CD4-positive, alpha-beta T cell treated with Interleukin-1 beta for 1 hour (primary cell): ENCODE results near the gene VGF.
A peak's percentile ranks its signal among the peaks of the same experiment; 100 is the strongest.
"Not testable (repeated sequence)": the region's sequence is repeated elsewhere in the genome, so short reads cannot be mapped to it uniquely, and the experiment has no call there.

ENCODE experiments used
- DNase-seq, 2 donors: peaks; one replicate each; pipeline ENCODE4 v3.0.0-alpha.2; 2020 to 2022

Gene VGF

DNA sequence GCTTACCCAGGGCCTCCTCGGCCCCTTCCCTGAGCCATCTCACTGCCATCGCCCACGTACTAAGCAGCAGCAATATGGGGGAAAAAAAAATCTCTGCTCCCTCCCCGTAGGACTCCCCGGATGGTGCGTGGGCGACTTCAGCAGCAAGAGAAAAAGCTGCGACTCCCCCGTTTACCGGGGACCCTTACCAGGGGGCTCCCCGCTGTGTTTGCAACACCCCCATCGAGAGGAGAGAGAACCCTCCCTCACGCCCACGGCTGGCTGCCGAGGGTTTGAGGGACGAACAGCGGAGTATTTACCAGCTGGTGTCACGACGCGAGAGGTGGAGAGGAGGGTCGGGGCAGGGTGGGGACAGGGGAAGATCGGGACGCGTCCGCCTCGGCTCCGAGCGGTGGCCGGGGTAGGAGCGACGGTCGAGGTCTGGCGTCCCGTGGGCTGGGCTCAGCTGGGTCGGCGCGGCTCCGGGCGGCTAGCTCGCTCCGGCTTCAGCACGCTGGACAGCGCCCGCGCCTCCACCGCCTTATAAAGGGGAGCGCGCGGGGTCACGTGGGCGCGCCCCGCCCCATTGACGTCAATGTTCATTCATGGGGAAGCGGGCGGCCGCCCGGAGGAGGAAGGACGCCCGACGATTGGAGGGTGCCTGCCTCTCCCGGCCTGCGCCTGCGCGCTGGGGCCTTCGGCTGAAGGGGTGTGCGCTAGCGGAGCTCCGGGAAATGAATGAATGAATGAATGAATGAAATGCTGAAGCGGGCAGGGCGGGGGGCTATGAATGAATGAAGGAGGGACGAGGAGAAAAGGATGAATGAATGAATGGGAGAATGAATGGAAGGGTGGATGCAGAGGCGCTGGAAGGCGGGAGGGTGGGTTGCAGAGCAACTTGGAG is at the start of gene VGF:
Gene VGF (minus strand): TSS at position 495 of the 883 bp plus-strand sequence. CDS start 726 bp downstream, outside the sequence.
- DNase-seq: peak; percentile 93 to 95

DNA sequence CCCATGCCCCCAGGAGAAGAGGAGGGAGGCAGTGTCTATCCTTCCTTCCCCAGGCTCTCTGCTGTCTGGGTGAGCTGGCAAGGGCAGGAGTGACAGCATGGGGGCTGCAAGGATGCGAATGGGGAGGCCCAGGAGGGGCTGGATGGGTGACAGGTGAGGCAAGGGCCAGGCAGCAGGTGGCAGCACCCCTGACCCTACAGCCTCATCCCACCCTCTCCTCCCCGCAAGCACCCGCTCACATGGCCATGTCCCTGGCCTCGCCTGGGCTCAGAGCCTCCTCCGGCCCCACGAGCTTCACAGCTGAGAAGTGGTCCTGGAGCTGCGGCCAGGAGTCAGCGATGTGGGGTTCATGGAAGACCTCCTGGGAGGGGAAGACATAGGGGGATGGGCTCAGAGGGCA is 46.6 kb upstream of the VGF start:
- DNase-seq: no peak

DNA sequence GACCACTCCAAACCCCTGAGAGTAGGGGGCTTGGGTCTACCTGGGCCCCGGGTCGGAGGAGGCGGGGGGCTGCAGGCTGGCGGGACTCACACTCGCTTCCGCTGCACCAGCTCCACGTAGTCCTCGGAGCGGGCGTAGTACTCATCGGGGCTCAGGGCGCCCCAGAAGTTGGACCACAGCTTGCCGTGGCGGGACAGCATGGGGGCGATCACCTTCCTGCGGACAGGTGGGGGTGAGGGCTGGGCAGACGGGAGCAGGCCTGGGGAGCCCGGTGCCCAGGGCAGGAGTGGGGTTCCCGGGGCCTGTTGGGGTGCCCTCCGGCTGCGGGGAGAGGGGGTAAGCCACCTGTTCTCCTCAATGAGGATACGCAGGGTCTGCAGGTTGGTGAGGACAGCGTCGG is 46.1 kb upstream of the VGF start:
- no peak for DNase-seq

DNA sequence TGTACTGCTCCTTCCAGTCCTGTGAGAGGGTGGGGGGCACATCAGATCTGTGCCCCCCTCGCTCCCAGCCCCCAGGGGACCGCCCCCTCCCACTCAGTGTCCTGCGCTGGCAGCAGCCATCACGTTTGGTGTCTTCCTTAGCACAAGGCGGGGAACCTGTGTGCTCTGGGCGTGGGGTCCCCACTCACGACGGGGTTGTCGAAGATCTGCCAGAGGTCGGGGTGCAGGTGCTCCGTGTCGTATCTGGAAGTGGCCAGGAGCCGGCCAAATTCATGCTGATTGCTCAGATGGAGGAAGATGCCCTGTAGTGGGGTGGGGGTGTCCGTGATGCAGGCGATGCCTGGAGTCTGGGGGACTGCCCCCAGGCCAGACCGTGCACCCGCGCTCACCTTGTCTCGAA is 44.8 kb upstream of the VGF start:
- no peak for DNase-seq

DNA sequence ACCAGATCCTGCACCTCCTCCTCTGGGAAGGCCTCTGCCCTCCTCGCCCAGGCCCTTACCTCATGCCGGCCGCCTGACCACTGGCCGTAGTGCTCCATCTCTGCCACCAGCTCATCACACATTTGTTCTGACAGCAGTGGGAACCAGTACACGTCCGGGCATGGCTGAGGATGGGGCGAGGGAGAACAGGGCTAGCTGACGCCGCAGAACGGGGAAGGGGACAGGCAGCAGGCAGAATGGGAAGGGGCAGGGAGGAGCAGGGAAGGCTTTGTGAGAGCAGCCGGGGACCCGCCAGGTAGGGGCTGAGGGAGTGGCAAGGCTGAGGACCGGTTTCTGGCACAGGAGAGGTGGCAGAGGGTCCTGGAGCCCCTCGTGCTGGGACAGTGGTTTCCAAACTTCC is 43.4 kb upstream of the VGF start:
- DNase-seq: no peak

DNA sequence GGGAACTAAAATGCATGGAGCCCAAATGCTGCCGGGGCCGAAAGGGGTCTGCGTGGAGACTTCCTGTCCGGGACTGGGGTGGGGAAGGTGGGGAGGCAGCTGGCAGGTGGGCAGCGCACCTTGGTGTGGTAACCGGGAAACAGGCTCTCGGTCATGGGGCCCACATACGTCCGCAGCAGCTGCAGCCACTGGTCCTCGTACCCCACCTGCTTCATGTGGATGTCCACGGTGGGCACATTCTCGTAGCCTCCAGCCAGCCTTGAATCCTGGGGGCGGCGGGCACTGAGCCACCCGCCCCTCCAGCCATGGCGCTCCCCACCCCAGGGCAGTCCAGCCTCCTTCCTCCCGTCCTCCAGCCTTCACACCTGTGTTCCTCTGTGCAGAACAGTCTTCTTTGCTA is 42.1 kb upstream of the VGF start:
- no peak for DNase-seq

DNA sequence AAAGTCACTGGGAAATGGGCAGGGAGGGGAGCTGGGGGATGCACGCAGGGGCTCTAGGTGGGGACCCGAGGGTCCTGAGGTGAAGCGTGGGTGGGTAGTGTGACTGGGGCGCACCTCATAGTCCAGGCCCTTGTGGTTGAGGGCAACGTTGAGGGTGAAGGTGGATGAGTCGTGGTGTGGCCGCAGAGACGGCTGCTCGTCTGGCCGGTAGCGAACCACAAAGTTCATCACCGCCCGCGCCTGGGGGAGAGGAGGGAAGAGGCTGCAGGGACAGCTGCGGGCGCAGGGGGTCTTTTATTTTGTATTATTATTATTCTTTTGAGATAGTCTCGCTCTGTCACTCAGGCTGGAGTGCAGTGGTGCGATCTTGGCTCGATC is 41.3 kb upstream of the VGF start:
- DNase-seq: no peak

DNA sequence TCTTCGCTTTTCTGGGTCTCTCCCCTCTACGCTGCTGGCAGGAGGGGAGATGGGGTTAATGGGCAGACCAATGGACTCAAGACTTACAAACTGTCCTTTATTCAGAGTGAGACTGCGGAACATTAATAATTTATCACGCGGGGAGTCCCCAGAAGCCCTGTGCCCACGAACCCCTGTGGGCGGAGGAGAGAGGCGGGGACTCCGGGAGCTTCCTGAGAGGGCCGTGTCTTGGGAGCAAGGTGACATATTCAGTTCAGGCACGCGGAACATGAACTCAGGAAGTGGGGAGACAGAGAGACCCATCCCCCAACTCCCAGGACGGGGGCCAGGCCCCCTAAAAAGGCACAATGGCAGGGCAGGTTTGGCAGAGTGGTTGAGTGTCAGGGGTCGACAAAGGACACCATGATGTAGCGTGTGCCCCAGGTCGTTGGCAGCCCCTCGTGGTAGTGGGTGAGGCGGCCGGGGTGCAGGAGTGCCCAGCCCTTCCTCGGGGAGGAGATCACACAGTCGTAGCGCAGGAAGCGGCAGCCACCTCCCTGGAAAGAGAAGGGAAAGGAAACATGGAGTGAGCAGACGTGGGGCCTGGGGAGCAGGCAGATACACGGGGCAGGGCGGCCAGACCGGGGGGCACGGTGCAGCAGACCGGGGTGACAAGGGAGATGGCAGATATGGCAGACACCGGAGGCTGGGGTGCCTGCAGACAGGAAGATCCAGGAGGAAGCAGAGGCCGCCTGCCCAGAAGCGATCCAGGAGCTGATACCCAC is 40.7 kb upstream of the VGF start:
- DNase-seq: no peak

DNA sequence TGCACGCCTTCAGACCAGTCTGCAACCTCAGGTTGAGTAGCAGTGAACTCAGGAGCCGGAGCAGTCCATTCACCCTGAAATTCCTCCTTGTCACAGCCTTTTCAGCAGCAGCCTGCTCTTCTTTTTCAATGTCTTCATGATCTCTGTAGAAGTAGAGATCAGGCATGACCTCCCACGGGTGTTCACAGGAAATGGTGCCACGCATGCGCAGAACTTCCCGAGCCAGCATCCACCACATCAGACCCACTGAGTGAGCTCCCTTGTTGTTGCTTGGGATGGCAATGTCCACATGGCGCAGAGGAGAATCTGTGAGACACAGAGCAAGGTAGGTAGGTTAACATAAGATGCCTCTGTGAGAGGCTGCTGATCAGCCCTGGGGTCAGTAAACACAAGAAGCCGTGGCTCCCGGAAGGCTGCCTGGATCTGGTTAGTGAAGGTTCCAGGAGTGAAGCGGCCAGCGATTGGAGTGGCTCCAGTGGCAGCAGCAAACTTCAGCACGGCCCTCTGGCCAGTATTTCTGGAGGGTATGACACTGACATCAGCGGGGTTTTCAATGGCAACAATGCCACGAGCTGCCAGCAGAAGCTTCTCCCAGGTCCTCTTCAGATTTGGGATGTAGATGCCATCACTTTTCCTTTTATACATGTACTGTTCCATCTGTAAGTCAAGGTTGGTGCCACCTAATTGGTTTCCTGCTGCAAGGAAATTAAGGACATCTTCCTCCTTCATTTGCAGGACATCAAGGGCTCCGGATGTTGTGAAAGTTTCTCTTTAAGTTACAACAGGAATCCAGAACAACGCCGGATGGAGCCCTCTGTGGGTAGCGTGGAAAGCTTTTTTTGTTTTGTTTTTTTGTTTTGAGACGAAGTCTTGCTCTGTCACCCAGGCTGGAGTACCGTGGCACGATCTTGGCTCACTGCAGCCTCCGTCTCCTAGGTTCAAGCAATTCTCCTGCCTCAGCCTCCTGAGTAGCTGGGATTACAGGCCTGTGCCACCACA is 38.7 kb upstream of the VGF start:
- peak; percentile 13 to 40 for DNase-seq

DNA sequence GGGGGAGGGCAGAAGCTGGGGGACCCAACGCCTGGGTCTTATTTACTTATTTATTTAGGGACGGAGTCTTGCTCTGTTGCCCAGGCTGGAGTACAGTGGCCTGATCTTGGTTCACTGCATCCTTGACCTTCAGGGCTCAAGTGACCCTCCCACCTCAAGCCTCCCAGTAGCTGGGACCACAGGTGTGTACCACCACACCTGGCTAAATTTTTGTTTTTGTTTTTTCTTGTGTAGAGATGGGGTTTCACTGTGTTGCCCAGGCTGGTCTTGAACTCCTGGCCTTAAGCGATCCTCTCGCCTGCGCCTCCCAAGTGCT is 37.2 kb upstream of the VGF start:
- no peak for DNase-seq

DNA sequence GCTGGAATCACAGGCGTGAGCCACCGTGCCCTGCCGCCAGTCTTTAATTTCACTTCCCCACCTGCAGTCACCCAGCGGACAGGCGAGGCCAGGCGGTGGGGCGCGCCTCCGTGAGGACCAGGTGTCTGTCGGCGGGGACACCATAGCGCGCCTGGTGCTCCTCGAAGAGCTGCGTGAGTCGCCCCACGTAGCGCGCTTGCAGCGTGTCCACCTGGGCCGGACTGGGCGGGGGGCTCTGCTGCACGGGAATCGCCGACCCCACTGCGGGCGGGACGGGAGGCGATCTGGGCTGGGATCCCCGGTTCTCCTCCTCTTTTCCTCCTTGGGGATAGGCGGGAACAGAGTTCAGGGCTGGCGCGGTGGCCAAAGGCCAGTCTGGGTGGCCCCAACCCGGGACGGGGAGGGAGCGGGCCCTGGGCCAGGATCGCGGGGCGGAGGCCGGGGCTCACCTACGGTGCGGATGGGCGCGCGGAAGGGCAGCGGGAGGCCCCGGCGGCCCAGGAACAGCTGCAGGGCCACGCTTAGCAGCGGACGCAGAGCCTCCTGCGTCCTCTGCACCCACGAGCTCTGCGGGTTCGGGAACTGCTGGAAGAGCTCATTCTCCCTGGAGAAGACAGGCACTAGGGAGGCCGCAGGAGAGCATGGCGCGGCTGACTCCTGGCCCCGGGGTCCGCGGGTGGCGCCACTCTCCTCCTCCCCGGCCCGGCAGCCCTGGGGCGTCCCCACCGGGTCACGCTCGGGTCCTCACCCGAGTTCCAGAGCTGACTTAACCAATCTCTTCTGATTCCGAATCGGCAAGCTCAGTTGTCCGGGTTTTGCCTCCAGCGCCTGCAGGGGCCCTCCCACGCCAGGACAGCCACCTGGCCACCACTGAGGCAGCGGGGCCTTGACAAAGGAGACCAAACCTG is 36.6 kb upstream of the VGF start:
- DNase-seq: peak in 1 of 2 donors; percentile 13

DNA sequence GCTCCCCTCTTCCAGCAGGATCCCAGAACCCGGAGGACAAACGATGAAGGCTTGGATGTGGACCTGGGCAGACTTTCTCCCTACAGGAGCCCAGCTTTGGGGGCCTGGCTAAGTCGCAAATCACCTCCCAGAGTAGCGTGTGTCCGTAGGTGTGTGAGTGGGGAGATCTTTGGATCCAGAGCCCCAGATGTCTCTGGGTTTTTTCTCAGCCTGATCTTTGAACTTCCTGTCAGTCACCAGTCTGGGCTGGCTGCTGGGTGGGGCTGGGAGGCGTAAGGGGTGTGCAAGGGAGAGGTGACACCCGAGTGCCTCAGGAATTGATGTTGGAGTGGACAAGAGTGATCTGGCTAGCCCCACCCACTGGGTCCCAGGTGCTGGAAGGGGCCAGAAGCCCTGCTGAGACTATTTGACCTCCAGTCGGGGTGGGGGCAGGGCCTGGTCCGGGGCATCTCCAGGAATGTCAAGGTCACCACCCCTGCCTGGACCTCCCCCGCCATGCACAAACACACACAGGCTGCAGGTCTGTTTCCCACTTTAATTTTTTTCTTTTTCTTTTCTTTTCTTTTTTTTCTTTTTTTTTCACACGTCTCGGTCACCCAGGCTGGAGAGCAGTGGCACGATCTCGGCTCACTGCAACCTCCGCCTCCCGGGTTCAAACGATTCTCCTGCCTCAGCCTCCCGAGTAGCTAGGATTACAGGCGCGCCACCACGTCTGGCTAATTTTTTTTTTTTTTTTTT is 35.7 kb upstream of the VGF start, which contains the start of gene MOGAT3:
Gene MOGAT3 (minus strand): TSS at position 175 of the 738 bp plus-strand sequence. CDS start 182 bp downstream, outside the sequence.
- DNase-seq: no peak

DNA sequence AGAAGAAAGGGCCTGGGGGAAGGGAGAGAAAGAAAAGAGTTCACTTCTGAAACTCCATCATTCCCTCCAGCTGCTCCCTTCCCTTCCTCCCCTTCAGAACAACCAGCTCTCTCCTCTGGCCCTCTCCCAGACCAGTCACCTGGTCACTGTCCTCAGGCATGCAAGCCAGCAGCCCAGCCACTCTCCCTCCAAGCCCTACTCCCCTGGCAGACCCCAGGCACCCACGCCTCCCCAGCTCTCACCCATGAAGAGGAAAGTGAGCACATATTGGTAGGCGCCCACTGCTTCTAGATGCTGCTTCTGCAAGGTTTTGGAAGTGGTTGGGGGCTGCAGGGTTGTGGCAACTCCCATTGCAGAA is 35.1 kb upstream of the VGF start:
- no peak for DNase-seq

DNA sequence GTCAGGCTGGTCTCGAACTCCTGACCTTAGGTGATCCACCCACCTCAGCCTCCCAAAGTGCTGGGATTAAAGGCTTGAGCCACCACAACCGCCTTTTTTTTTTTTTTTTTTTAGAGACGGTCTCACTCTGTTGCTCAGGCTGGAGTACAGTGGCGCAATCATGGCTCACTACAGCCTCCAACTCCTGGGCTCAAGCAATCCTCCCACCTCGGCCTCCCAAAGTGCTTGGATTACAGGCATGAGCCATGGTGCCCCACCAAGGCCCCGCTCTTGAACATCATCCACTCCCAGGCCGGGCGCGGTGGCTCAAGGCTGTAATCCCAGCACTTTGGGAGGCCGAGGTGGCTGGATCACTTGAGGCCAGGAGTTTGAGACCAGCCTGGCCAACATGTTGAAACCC is 34.2 kb upstream of the VGF start:
- not testable (repeated sequence) for DNase-seq

DNA sequence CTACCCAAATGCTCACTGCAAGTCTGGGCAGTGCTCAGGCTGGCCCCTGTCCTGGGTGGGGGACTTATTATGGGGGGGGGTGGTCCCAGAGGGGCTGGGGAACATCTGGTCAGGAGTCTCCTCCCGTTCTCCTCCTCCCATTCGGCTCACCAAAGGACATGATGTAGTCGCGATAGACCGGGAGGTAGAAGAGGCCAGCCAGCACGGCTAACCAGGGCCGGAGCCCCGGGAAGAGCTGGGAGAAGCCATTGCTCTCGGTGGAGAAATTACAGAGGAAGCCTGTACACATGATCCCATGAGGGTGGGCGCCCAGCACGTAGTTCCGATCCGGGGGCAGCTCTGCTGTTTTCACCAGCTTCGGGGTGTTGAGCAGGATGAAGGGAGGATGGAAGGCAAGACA is 33.1 kb upstream of the VGF start:
- DNase-seq: no peak

DNA sequence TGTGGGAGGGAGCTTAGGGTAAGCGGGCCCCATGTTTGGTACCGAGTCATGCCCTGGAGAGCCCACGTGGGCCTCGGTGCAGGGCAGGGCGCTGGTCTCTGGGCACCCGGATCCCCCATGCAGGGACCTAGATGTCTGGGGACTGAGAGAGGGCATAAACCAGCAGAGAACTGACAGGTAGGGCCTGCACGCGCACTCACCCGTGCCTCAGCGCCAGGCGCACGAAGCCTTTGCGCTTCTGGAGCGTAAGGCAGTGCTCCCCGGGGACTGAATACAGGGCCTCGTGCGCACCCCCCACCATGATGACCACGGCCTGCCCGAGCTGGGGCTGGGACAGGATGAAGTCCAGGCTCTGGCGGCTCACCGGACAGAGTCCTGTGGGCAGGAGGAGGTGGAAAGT is 32.6 kb upstream of the VGF start:
- no peak for DNase-seq

DNA sequence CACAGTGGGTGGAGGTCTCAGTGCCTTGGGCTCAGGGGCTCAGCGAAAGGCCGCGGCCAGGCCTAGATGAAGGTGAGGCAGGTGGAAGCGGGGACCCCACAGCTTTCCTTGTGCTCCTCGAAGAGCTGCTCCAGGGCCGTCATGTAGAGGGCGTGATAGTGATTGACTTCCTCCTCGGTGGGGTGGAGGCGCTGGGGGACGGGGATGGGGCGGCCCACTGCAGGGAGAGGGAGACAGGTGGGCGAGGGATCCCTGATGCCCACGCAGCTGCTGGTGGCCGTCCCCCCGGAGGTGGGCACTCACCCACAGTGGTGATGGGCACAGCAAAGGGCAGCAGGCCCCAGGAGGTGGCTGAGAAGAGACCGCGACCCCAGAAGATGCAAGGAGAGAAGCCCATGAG is 30.5 kb upstream of the VGF start:
- no peak for DNase-seq

DNA sequence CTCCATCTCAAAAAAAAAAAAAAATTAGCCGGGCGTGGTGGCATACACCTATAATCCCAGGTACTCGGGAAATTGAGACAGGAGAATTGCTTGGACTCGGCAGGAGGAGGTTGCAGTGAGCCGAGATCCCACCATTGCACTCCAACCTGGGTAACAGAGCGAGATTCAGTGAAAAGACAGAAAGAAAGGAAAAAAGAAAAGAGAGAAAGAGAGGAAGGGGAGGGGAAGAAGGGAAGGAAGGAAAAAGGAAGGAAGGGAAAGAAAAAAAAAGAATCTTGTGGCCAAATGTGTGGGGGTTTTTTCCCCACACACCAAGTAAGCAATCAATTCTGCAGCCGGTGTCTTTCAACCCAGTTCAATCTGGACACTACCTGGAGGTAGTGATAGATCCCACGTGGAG is 23.7 kb upstream of the VGF start:
- no peak for DNase-seq

DNA sequence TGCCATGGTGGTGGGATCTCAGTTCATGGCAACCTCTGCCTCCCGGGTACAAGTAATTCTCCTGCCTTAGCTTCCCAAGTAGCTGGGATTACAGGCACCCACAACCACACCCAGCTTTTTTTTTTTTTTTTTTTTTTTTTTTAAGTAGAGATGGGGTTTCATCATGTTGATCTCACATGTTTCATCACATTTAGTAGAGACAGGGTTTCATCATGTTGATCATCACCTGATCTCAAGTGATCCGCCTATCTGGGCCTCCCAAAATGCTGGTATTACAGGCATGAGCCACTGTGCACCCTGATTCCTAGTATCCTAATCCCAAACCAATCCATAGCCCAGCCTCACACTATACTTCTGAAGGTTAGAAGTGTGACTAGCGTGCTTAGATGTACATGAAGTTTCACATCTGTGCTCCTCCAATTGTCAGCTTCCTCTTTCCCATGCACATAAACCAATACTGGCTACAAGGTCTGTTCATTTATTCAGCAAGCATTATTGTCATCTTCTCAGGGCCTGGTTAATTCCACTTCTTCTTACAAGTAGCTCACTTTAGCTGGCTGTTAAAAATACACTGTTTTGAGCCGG is 21.6 kb upstream of the VGF start:
- DNase-seq: no peak

DNA sequence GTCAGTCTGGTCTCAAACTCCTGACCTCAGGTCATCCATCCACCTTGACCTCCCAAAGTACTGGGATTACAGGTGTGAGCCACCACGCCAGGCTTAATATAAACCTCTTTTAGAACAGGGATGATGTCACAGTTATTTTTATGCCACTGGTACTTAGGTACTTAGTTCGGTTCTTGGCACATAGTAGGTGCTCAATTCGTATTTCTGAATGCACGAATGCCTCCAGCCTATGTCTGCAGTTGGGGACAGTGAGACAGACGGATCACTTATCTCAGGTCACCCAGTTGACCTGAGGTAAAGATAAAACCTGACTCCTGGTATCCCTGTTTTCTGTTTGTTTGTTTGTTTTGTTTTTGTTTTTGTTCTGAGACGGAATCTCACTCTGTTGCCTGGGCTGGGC is 20.8 kb upstream of the VGF start:
- no peak for DNase-seq
